ENCODE results near the gene SDK2.

GRCh38 chr17:73522696-73523095 is 121.5 kb downstream of the SDK2 start:
- TF ChIP-seq CTCF (IDR thresholded peaks at IDR 0.05): no peak
- no peak for TF ChIP-seq POLR2A (IDR thresholded peaks at IDR 0.05)

All from Peyer's patch (tissue), 4 donors.